WI38 (cell line): ENCODE data around the gene PRDM15.

ENCODE experiments used
- H3K4me3 ChIP-seq: 2 replicates; pipeline ENCODE4 v1.5.1; 2011; ENCODE audit warnings: low read depth, mild to moderate bottlenecking, control low read depth, low read length
- CTCF ChIP-seq: IDR thresholded peaks from 2 replicates; pipeline ENCODE4 v1.5.1; 2012; ENCODE audit warnings: low read depth, mild to moderate bottlenecking, control low read depth, low read length

The PRDM15 gene

GRCh38 chr21:41869771-41870170, 9.4 kb downstream of the PRDM15 start:
- H3K4me3 ChIP-seq: no peak overlapping the region
- no peak for TF ChIP-seq CTCF

- no peak for TF ChIP-seq CTCF
- no peak overlapping the region for H3K4me3 ChIP-seq
Measured at GRCh38 chr21:41868062-41868710, 11.0 kb downstream of the PRDM15 start.

DNA sequence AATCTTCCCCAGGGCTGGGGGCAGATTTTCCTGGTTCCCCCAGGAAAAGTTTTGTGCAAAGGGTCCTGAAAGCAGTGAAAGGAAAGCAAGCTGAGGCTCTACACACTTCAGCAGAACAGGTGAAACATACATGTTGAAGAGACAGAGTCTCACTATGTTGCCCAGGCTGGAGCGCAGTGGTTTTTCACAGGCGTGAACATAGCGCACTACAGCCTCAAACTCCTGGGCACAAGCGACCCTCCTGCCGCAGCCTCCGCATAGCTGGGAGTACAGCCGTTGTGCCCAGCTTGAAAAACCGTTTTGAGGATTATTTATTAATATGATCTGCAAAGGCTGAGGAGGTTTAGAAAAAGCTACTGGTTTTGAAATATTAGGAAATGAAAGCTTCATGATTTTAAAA, 11.8 kb downstream of the PRDM15 start:
- H3K4me3 ChIP-seq: no peak overlapping the region
- no peak for TF ChIP-seq CTCF

- TF ChIP-seq CTCF: no peak
- no peak overlapping the region for H3K4me3 ChIP-seq
Measured at GRCh38 chr21:41866274-41866809, 12.8 kb downstream of the PRDM15 start.

GRCh38 chr21:41865002-41865777, 14.0 kb downstream of the PRDM15 start:
- H3K4me3 ChIP-seq: no peak overlapping the region

GRCh38 chr21:41864311-41865001, 14.7 kb downstream of the PRDM15 start:
- H3K4me3 ChIP-seq: no peak overlapping the region
- TF ChIP-seq CTCF: no peak

More at GRCh38 chr21:41865002-41865777, 14.0 kb downstream of the PRDM15 start:
- no peak for TF ChIP-seq CTCF

GRCh38 chr21:41863439-41863740, 15.8 kb downstream of the PRDM15 start:
- no peak overlapping the region for H3K4me3 ChIP-seq
- TF ChIP-seq CTCF: no peak
